Colonic mucosa (tissue), 4 donors: ENCODE results near the gene TRPM3. TPM values are rescaled to one million over a fixed set of nuclear protein-coding genes. Genes with fewer than 3 reads are reported as not detected.

Experiments
- DNase-seq: peaks from one replicate; pipeline ENCODE4 v3.0.0-alpha.2; 2020
- H3K27ac ChIP-seq: fragments of 200-600 bp; one replicate; pipeline ENCODE4 v1.8.0; 2021
- H3K27me3 ChIP-seq: fragments of 200-600 bp; one replicate; pipeline ENCODE4 v1.8.0; 2021
- H3K36me3 ChIP-seq: fragments of 200-600 bp; one replicate; pipeline ENCODE4 v1.8.0; 2021
- H3K4me1 ChIP-seq: fragments of 200-600 bp; one replicate; pipeline ENCODE4 v1.8.0; 2021; ENCODE audit warnings: mild to moderate bottlenecking
- H3K4me3 ChIP-seq: fragments of 200-600 bp; one replicate; pipeline ENCODE4 v1.8.0; 2021
- H3K9ac ChIP-seq, 2 donors: one replicate each; pipeline ENCODE4 v1.7.0; 2013; ENCODE audit warnings: control low read depth in 2 of 2, low read depth in 2 of 2, low read length in 2 of 2
- H3K9me3 ChIP-seq: fragments of 200-600 bp; one replicate; pipeline ENCODE4 v1.8.0; 2021
- CTCF ChIP-seq: fragments of 200-600 bp; IDR thresholded peaks from one replicate; pipeline ENCODE4 v1.8.0; 2022; ENCODE audit warnings: antibody characterized with exemption, mild to moderate bottlenecking
- intact Hi-C: fragments of 100-400 bp; cut with DNase I; formaldehyde crosslinking; loops from one replicate; pipeline ENCODE4 v1.14.1; 2022
- total RNA-seq, 2 donors: library from RNA; stranded (reverse); fragmentation: NEBNext Ultra II Directional in 1 of 2; extraction: Animal tissue kit (Norgen Biotek cat#: 25700) in 1 of 2; gene quantifications; one replicate each; pipeline ENCODE4 v1.2.1, GENCODE V29; 2021
- donor health status: healthy.
- donor health status: DM: no; HTN: no; CAD: no.
- donor health status: DM: no; HTN: no; CAD: no.

Gene TRPM3
- total RNA-seq, 2 donors from 2014 or later, result 0.32 to 0.35 TPM

GRCh38 chr9:70947511-70947910 is 173.9 kb downstream of the TRPM3 start:
- Histone ChIP-seq H3K9me3 (no peaks in the 10 kb centered on the region), H3K4me3 (no peak overlapping the region), H3K27me3 (no peaks in the 10 kb centered on the region), H3K4me1 (no peaks in the 10 kb centered on the region), H3K36me3 (no peaks in the 10 kb centered on the region), H3K9ac (no peak overlapping the region), H3K27ac (no peak overlapping the region)
- no peak for TF ChIP-seq CTCF
- intact Hi-C loops, result no loop called here
- DNase-seq, result no peak

- no peaks in the 10 kb centered on the region for H3K9me3 ChIP-seq
- H3K27me3 ChIP-seq, result no peaks in the 10 kb centered on the region
- no peaks in the 10 kb centered on the region for H3K36me3 ChIP-seq
- H3K9ac ChIP-seq, result no peak overlapping the region
- intact Hi-C loops, result no loop called here
- H3K27ac ChIP-seq, result no peak overlapping the region
- TF ChIP-seq CTCF, result no peak
- DNase-seq, result no peak
- no peak overlapping the region for H3K4me3 ChIP-seq
- no peaks in the 10 kb centered on the region for H3K4me1 ChIP-seq
These were observed 174.3 kb downstream of the TRPM3 start for GRCh38 chr9:70947086-70947485.

- no peak overlapping the region for H3K27ac ChIP-seq
- H3K4me3 ChIP-seq, result no peak overlapping the region
- intact Hi-C loops, result no loop called here
- no peaks in the 10 kb centered on the region for H3K27me3 ChIP-seq
- no peaks in the 10 kb centered on the region for H3K4me1 ChIP-seq
- H3K36me3 ChIP-seq, result no peaks in the 10 kb centered on the region
- no peak for DNase-seq
- no peaks in the 10 kb centered on the region for H3K9me3 ChIP-seq
- no peak overlapping the region for H3K9ac ChIP-seq
- TF ChIP-seq CTCF, result no peak
These were observed 176.1 kb downstream of the TRPM3 start for GRCh38 chr9:70945301-70945700.

- H3K4me3 ChIP-seq, result no peak overlapping the region
- DNase-seq, result no peak
- intact Hi-C loops, result no loop called here
- no peak overlapping the region for H3K27ac ChIP-seq
- no peaks in the 10 kb centered on the region for H3K9me3 ChIP-seq
- no peak overlapping the region for H3K9ac ChIP-seq
- no peak for TF ChIP-seq CTCF
- H3K4me1 ChIP-seq, result no peaks in the 10 kb centered on the region
- H3K36me3 ChIP-seq, result no peaks in the 10 kb centered on the region
- no peaks in the 10 kb centered on the region for H3K27me3 ChIP-seq
These were observed 180.2 kb downstream of the TRPM3 start for GRCh38 chr9:70941191-70941590.

GRCh38 chr9:70940605-70941004 is 180.8 kb downstream of the TRPM3 start:
- no peaks in the 10 kb centered on the region for H3K27me3 ChIP-seq
- DNase-seq, result no peak
- no peaks in the 10 kb centered on the region for H3K36me3 ChIP-seq
- intact Hi-C loops, result no loop called here
- no peaks in the 10 kb centered on the region for H3K9me3 ChIP-seq
- H3K9ac ChIP-seq, result no peak overlapping the region
- H3K4me3 ChIP-seq, result no peak overlapping the region
- no peak overlapping the region for H3K27ac ChIP-seq
- TF ChIP-seq CTCF, result no peak
- no peaks in the 10 kb centered on the region for H3K4me1 ChIP-seq

- no peak for DNase-seq
- Histone ChIP-seq H3K27me3 (no peaks in the 10 kb centered on the region), H3K27ac (no peak overlapping the region), H3K36me3 (no peaks in the 10 kb centered on the region), H3K4me1 (no peaks in the 10 kb centered on the region), H3K9ac (no peak overlapping the region), H3K9me3 (no peaks in the 10 kb centered on the region), H3K4me3 (no peak overlapping the region)
- no peak for TF ChIP-seq CTCF
- intact Hi-C loops, result no loop called here
These were observed 184.9 kb downstream of the TRPM3 start for GRCh38 chr9:70936536-70936935.
